Ishikawa (cell line): ENCODE data around the gene ZSCAN16.
A peak's percentile ranks its signal among the peaks of the same experiment; 100 is the strongest.

Experiments
- CEBPB ChIP-seq: IDR thresholded peaks from 2 replicates; pipeline ENCODE4 v1.6.1; 2012
- CREB1 ChIP-seq: IDR thresholded peaks from 2 replicates; pipeline ENCODE4 v1.6.1; 2012; ENCODE audit warnings: low read depth
- EGR1 ChIP-seq: IDR thresholded peaks from 2 replicates; pipeline ENCODE4 v1.6.1; 2012
- EP300 ChIP-seq: IDR thresholded peaks from 2 replicates; pipeline ENCODE4 v1.6.1; 2012; ENCODE audit warnings: borderline replicate concordance
- FOXM1 ChIP-seq: IDR thresholded peaks from 2 replicates; pipeline ENCODE4 v1.6.1; 2012; ENCODE audit warnings: low read depth, borderline replicate concordance
- NFIC ChIP-seq: IDR thresholded peaks from 2 replicates; pipeline ENCODE4 v1.6.1; 2012
- RAD21 ChIP-seq: IDR thresholded peaks from 2 replicates; pipeline ENCODE4 v1.6.1; 2012; ENCODE audit warnings: low read depth
- REST ChIP-seq: IDR thresholded peaks from 2 replicates; pipeline ENCODE4 v1.6.1; 2012; ENCODE audit warnings: low read depth, mild to moderate bottlenecking
- TAF1 ChIP-seq: IDR thresholded peaks from 2 replicates; pipeline ENCODE4 v1.6.1; 2012; ENCODE audit warnings: low read depth, mild to moderate bottlenecking
- TCF12 ChIP-seq: IDR thresholded peaks from 2 replicates; pipeline ENCODE4 v1.6.1; 2012; ENCODE audit warnings: low read depth
- TEAD4 ChIP-seq: IDR thresholded peaks from 2 replicates; pipeline ENCODE4 v1.6.1; 2012
- YY1 ChIP-seq: IDR thresholded peaks from 2 replicates; pipeline ENCODE4 v1.6.1; 2012; ENCODE audit warnings: low read depth
- ZBTB7A ChIP-seq: IDR thresholded peaks from 2 replicates; pipeline ENCODE4 v1.6.1; 2012; ENCODE audit warnings: low read depth
- TF ChIP-seq, protein P1 (sequence below): IDR thresholded peaks from 2 replicates; pipeline ENCODE4 v1.6.1; 2012
- TF ChIP-seq, protein P2 (sequence below): IDR thresholded peaks from 2 replicates; pipeline ENCODE4 v1.6.1; 2012

Gene ZSCAN16

GRCh38 chr6:28080631-28081485 lies 43.6 kb upstream of the ZSCAN16 start:
- peak; percentile 77 for TF ChIP-seq TCF12
- TF ChIP-seq TAF1, result peak; percentile 71
- peak; percentile 79 for TF ChIP-seq CREB1
- TF ChIP-seq ZBTB7A, result no peak
- TF ChIP-seq NFIC, result no peak; the same call in 1 of the 2 replicates
- TF ChIP-seq FOXM1, result peak; percentile 49
- TF ChIP-seq REST, result no peak
- TF ChIP-seq, protein P1, sequence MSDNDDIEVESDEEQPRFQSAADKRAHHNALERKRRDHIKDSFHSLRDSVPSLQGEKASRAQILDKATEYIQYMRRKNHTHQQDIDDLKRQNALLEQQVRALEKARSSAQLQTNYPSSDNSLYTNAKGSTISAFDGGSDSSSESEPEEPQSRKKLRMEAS, result peak; percentile 72; the same call in 1 of the 2 replicates
- TF ChIP-seq EP300, result peak; percentile 44; the same call in 1 of the 2 replicates
- peak; percentile 63 for TF ChIP-seq TEAD4
- TF ChIP-seq RAD21, result no peak
- TF ChIP-seq, protein P2, sequence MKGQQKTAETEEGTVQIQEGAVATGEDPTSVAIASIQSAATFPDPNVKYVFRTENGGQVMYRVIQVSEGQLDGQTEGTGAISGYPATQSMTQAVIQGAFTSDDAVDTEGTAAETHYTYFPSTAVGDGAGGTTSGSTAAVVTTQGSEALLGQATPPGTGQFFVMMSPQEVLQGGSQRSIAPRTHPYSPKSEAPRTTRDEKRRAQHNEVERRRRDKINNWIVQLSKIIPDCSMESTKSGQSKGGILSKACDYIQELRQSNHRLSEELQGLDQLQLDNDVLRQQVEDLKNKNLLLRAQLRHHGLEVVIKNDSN, result peak; percentile 63
- TF ChIP-seq YY1, result peak; percentile 73
- TF ChIP-seq CEBPB, result no peak
- no peak for TF ChIP-seq EGR1

DNA sequence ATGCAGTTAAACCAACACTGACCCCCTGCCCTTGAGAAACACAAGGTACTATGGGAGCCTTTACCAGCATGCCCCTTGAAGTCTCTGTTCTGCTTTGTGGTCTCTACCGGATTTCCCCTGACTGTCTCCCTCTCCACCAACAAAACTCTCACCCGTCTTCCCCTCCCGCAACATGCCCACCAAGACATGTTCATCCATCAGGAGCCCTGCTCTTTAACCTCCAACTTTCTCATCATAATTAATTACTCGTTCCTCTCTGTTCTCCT lies 43.0 kb upstream of the ZSCAN16 start:
- TF ChIP-seq YY1, result no peak
- TF ChIP-seq, protein P2, result no peak
- no peak for TF ChIP-seq CEBPB
- TF ChIP-seq ZBTB7A, result no peak
- TF ChIP-seq EP300, result no peak
- TF ChIP-seq FOXM1, result no peak
- TF ChIP-seq, protein P1, result no peak
- TF ChIP-seq TCF12, result no peak
- no peak for TF ChIP-seq EGR1
- no peak for TF ChIP-seq RAD21
- TF ChIP-seq TAF1, result no peak
- TF ChIP-seq TEAD4, result no peak
- TF ChIP-seq REST, result no peak
- no peak for TF ChIP-seq CREB1
- no peak for TF ChIP-seq NFIC

GRCh38 chr6:28082939-28083338 lies 41.5 kb upstream of the ZSCAN16 start:
- no peak for TF ChIP-seq CEBPB
- TF ChIP-seq, protein P2, result no peak
- TF ChIP-seq EP300, result no peak
- TF ChIP-seq TEAD4, result no peak
- TF ChIP-seq REST, result no peak
- no peak for TF ChIP-seq TCF12
- TF ChIP-seq FOXM1, result no peak
- no peak for TF ChIP-seq RAD21
- no peak for TF ChIP-seq YY1
- no peak for TF ChIP-seq TAF1
- no peak for TF ChIP-seq EGR1
- TF ChIP-seq, protein P1, result no peak
- no peak for TF ChIP-seq NFIC
- no peak for TF ChIP-seq ZBTB7A
- no peak for TF ChIP-seq CREB1
